HK-2 (cell line): ENCODE results near the gene PSMA1.
"Not testable (repeated sequence)": the region's sequence is repeated elsewhere in the genome, so short reads cannot be mapped to it uniquely, and the experiment has no call there.

Experiments
- DNase-seq: peaks from one replicate; pipeline ENCODE4 v3.0.0-alpha.2; 2018; ENCODE audit not compliant: unreplicated experiment

Gene PSMA1

DNA sequence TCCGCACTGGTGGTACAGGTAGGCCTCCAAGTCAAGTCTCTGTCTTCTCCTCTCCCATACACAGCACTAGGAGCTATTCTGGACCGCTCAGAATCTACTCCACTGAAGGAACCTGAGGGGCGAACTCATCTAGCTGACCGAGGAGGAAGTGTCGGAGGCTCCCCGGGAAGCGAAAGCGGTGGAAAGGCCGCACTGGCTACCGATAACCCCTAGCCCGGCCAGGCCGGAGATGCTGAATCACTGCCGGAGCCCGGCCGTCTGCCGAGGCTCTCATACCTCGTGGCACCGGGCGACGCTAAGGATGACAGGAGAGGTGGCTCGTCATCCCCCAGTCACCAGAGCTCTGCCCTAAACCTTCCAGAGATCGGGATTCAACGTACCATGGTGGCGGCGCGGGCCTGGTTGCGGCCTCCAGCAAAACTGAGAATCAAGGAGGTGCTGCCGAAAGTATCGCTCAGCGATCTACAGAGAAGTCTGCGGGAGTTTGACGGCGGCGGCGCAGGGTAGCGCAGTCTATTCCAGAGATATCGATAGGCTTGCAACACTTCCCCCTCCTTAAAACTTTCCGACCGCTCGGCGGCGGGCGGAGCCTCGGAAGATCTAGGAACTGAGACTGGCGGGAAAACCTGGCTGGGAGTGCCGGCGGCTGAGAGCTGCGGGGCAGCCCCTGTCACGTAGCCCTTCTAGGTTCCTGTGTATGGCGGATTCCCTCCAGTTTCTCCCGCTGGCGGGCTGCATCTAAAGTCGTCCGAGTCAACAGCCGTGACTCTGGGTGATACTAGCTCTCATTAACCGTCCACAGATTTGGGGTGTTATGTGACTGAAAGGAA, at the start of gene PSMA1:
PSMA1 (minus strand) TSS at position 470 of the 830 bp plus-strand sequence; CDS start at position 383, 87 bp downstream.
- peak; percentile 87 for DNase-seq

GRCh38 chr11:14569516-14569915, 49.3 kb upstream of the PSMA1 start:
- not testable (repeated sequence) for DNase-seq

- no peak for DNase-seq
These were observed 47.0 kb upstream of the PSMA1 start for GRCh38 chr11:14567064-14567651.

GRCh38 chr11:14566331-14567063, 46.3 kb upstream of the PSMA1 start:
- no peak for DNase-seq

GRCh38 chr11:14565845-14566244, 45.7 kb upstream of the PSMA1 start:
- no peak for DNase-seq

- no peak for DNase-seq
These were observed 35.6 kb upstream of the PSMA1 start for GRCh38 chr11:14555818-14556217.

GRCh38 chr11:14554959-14555358, 34.8 kb upstream of the PSMA1 start:
- no peak for DNase-seq

- DNase-seq: no peak
These were observed 31.9 kb upstream of the PSMA1 start for GRCh38 chr11:14552089-14552488.

GRCh38 chr11:14551380-14551779, 31.2 kb upstream of the PSMA1 start:
- DNase-seq: no peak

- DNase-seq: no peak
These were observed 29.7 kb upstream of the PSMA1 start for GRCh38 chr11:14549891-14550290.

DNA sequence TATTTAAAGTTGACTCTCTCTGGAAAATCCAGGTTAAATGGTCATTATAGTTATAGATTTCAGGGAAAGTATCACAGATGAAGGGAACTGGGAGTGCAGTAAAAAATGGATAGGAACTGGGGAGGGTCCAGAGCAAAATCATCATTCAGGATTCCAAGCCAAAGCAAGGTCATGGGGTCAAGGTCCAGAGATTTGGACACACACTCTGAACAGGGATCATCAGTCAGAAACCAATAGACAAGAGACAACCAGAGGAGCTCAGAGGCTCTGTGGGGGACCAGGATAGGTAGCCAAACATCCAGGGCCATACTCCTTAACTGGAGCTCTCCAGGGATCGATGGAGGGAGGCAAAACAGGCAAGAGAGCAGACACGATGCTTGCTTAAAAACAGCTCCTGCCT, 27.3 kb upstream of the PSMA1 start:
- DNase-seq: no peak

- DNase-seq: no peak
These were observed 26.5 kb upstream of the PSMA1 start for GRCh38 chr11:14546672-14547071.

DNA sequence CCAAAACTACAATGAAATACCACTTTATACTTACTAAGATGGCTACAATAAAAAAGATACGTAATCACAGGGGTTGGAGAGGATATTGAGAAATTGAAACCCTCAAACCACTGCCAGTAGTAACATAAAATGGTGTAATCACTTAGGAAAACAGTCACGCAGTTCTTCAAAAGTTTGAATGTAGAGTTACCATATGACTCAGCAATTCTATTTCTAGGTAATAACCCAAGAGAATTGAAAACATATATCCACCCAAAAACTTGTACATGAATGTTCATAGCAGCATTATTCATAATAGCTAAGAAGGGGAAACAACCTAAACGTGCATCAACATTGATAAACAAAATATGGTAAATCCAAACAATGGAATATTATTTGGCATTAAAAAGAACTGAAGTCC, 24.4 kb upstream of the PSMA1 start:
- DNase-seq: no peak

GRCh38 chr11:14543260-14543659, 23.1 kb upstream of the PSMA1 start:
- DNase-seq: no peak

DNA sequence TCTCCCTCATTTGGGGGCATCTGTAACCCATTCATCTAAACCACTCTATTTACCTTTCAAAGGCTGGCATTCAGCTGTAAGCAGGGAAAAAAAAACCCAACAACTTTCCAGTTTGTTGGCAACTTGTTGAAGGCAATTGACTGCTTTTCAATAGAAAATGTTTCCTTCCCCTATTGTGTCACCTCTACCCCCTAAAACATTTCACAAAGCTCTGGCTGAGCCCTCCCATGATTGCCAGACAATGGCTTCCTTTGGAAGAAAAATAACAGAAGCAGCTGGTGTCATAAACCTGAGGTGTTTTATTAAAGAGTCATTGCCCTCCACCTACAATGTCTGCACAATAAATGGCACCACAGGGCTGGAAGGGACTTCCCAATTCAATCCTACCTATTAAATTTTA, 22.1 kb upstream of the PSMA1 start:
- DNase-seq: no peak

DNA sequence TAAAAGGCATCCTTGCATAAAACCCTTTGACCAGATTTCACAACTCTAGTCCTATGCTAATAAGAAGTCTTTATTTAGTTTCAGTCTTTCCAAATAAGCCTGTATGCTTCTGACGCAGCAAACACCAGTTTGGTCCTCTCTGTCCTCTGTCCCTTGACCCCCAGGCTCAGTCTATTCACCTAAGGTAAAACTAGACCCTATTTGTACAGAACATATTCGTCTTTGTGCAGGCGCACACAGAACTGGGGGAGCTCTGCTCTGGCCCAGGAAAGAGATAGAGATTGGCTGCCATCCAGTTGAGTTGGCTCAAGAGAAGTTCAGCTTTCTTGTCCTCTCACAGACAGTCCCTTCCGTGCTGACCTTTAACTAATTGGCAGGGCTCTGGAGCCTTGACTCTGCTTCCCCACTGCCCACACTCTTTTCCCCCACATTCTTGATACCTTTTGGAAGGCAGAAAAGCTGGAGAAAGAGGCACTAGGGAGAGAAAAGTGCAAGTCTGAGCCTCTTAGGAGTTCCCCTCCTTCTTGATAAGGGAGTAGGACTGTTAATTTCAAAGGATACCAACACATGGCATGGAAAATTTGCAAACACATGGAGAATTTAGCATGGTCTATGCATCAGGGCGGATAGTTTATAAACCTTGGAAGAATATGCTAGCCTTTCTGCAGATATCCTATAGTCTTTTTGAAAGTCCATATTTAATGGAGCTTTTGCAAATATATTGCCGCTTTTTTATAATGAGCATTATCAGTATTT, 21.2 kb upstream of the PSMA1 start:
- DNase-seq: no peak

- DNase-seq: no peak
These were observed 19.8 kb upstream of the PSMA1 start for GRCh38 chr11:14539982-14540421.

- DNase-seq: no peak
These were observed 18.9 kb upstream of the PSMA1 start for GRCh38 chr11:14538926-14539554.

GRCh38 chr11:14538271-14538925, 18.2 kb upstream of the PSMA1 start:
- no peak for DNase-seq

- no peak for DNase-seq
These were observed 17.0 kb upstream of the PSMA1 start for GRCh38 chr11:14537134-14537599.

DNA sequence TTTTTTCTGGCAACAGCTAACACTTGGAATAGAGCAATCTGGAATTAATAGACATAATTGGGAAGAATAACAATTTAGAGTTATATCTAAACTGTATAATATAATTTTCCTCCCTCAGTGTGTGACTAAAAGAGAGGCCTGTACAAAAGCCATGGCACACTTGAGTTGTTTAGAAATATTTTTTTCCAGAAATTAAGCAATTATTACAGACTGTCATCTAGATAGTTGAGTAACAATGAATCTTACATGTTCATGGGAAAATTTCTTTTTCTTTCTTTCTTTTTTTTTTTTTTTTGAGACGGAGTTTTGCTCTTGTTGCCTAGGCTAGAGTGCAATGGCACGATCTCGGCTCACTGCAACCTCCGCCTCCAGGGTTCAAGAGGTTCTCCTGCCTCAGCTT, 15.0 kb upstream of the PSMA1 start:
- not testable (repeated sequence) for DNase-seq
